ENCODE data around the gene THSD7B. TPM values are rescaled to one million over a fixed set of nuclear protein-coding genes. Genes with fewer than 3 reads are reported as not detected.

THSD7B gene
- total and polyA plus RNA-seq, 10 of the 15 experiments (the other 5 are each of a cell fraction or from before 2014, with no cell fraction given), result 0.03 to 0.56 (median 0.28) TPM

DNA sequence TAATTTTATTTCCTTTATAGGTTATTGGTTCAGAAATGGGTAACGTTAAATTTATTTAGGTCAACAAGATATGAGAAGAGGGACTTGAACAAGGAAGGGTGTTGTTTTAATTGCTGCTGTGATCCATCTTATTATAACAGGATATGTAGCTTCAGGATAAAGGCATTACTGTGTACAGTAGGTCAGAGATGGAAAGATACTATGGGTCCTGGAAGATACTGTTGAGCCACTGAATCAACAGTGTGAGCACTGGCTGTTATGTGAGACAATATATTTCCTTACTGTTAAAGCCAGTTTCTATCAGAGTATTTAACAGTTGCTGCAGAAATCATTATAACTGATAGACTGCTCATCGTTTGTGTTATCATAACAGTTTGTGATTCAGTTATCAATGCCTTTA lies 414.7 kb downstream of the THSD7B start:
- Histone ChIP-seq H3K36me3 (ENCODE audit: control insufficient read depth in 2 of 2, insufficient read depth in 2 of 2, low read length in 1 of 2) (no peaks in the 10 kb centered on the region), H3K4me3 (no peak overlapping the region), H3K9me3 (replicated peaks; ENCODE audit: control insufficient read depth, insufficient read depth, low read length) (no peaks in the 10 kb centered on the region), H3K27ac (ENCODE audit: control insufficient read depth, insufficient read depth) (no peak overlapping the region), H3K4me1 (ENCODE audit: control insufficient read depth, insufficient read depth, low read length) (no peaks in the 10 kb centered on the region), H3K27me3 (replicated peaks in 1 of 2; ENCODE audit: control insufficient read depth in 2 of 2, insufficient read depth in 2 of 2, low read length in 1 of 2) (0 out of 4 replicates have a peak, but pooled peaks cover 0 to 2% of the 10 kb centered on the region in 2 experiments), H3K4me2 (ENCODE audit: control insufficient read depth, insufficient read depth) (no peak overlapping the region), H4K20me1 (ENCODE audit: control insufficient read depth, insufficient read depth) (no peaks in the 10 kb centered on the region), H3K9ac (ENCODE audit: control insufficient read depth, insufficient read depth, low read length) (no peak overlapping the region), H2AFZ (ENCODE audit: control insufficient read depth, low read depth, low read length) (no peak overlapping the region), H3K79me2 (ENCODE audit: control insufficient read depth, insufficient read depth, low read length) (no peaks in the 10 kb centered on the region)
- DNase-seq (ENCODE audit: low read depth, low spot score) (no peak), FAIRE-seq (no peak), ATAC-seq (no peak)
- ChIA-PET POLR2A (no interaction called here), SMC1A (ENCODE audit: uncharacterized antibody, unreplicated experiment) (interaction anchor here (1.3 kb wide), 1 partner anchor 9 kb away, joined by 3 read pairs; no protein-coding TSS in a partner anchor), RAD21 (ENCODE audit: unreplicated experiment) (interaction anchor here (1.4 to 1.7 kb wide), 2 partner anchors 39 to 49 kb away, joined by 3 read pairs; no protein-coding TSS in a partner anchor), CTCF (interaction anchor here (0.6 kb wide), 1 partner anchor 116 kb away, joined by 3 read pairs; no protein-coding TSS in a partner anchor)
- WGBS (ENCODE audit: insufficient coverage, insufficient replicate concordance, low lambda C conversion rate, missing lambda C conversion rate), result 24% methylated on average over 2 of the region's 2 CpGs
- no TSS peak for BruUV-seq (replicated peaks)
- intact Hi-C loops (cut with micrococcal nuclease; ENCODE audit: unreplicated experiment), result no loop called here
- in situ Hi-C loops (cut with MboI), result no loop called here
- no peak for TF ChIP-seq NFXL1 (IDR thresholded peaks at IDR 0.05; ENCODE audit: borderline replicate concordance)
- no peak for TF ChIP-seq NR2F1 (conservative IDR thresholded peaks at IDR 0.05)
- TF ChIP-seq USF1 (IDR thresholded peaks at IDR 0.05; ENCODE audit: borderline replicate concordance, extremely low read length, insufficient read depth, low read depth, low read length), result no peak
- TF ChIP-seq KDM1A (IDR thresholded peaks at IDR 0.05; ENCODE audit: borderline replicate concordance), result no peak
- no peak for TF ChIP-seq NR2C2 (IDR thresholded peaks at IDR 0.05; ENCODE audit: borderline replicate concordance, control insufficient read depth, insufficient read length, low read depth)
- TF ChIP-seq MLLT1 (IDR thresholded peaks at IDR 0.05), result no peak
- no peak for TF ChIP-seq CHD1 (IDR thresholded peaks at IDR 0.05; ENCODE audit: low read depth, low read length)
- TF ChIP-seq JUNB (IDR thresholded peaks at IDR 0.05), result no peak
- TF ChIP-seq RB1 (IDR thresholded peaks at IDR 0.05; ENCODE audit: borderline replicate concordance), result no peak
- TF ChIP-seq MYB (IDR thresholded peaks at IDR 0.05; ENCODE audit: borderline replicate concordance, low read depth, low read length), result no peak
- TF ChIP-seq, protein P1, sequence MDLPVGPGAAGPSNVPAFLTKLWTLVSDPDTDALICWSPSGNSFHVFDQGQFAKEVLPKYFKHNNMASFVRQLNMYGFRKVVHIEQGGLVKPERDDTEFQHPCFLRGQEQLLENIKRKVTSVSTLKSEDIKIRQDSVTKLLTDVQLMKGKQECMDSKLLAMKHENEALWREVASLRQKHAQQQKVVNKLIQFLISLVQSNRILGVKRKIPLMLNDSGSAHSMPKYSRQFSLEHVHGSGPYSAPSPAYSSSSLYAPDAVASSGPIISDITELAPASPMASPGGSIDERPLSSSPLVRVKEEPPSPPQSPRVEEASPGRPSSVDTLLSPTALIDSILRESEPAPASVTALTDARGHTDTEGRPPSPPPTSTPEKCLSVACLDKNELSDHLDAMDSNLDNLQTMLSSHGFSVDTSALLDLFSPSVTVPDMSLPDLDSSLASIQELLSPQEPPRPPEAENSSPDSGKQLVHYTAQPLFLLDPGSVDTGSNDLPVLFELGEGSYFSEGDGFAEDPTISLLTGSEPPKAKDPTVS (IDR thresholded peaks at IDR 0.05; ENCODE audit: low read depth, low read length), result no peak
- no peak for TF ChIP-seq HDAC2 (IDR thresholded peaks at IDR 0.05)
- TF ChIP-seq ZSCAN29 (IDR thresholded peaks at IDR 0.05), result no peak
- no peak for TF ChIP-seq GABPA (IDR thresholded peaks at IDR 0.05; ENCODE audit: low read depth)
- no peak for TF ChIP-seq TAF1 (IDR thresholded peaks at IDR 0.05; ENCODE audit: borderline replicate concordance, low read depth, low read length)
- TF ChIP-seq CREB1 (IDR thresholded peaks at IDR 0.05; ENCODE audit: low read depth), result no peak
